ENCODE measurements around the gene CIITA.

DNA sequence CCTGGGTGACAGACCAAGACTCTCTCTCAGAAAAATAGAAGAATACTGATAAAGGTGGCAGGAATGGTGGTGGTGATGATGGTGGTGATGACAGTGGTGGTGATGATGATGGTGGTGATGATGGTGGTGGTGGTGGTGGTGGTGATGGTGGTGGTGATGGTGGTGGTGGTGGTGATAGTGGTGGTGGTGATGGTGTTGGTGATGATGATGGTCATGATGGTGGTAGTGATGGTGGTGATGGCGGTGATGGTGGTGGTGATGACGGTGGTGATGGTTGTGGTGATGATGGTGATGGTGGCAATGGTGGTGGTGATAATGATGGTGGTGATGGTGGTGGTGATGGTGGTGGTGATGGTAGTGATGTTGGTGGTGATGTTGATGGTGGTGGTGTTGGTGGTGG lies 18.0 kb upstream of the CIITA start:
- TF ChIP-seq, protein P1, sequence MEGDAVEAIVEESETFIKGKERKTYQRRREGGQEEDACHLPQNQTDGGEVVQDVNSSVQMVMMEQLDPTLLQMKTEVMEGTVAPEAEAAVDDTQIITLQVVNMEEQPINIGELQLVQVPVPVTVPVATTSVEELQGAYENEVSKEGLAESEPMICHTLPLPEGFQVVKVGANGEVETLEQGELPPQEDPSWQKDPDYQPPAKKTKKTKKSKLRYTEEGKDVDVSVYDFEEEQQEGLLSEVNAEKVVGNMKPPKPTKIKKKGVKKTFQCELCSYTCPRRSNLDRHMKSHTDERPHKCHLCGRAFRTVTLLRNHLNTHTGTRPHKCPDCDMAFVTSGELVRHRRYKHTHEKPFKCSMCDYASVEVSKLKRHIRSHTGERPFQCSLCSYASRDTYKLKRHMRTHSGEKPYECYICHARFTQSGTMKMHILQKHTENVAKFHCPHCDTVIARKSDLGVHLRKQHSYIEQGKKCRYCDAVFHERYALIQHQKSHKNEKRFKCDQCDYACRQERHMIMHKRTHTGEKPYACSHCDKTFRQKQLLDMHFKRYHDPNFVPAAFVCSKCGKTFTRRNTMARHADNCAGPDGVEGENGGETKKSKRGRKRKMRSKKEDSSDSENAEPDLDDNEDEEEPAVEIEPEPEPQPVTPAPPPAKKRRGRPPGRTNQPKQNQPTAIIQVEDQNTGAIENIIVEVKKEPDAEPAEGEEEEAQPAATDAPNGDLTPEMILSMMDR (IDR thresholded peaks at IDR 0.05) = peak in 1 of 3 donors; percentile 84
- no peak for TF ChIP-seq POLR2A (IDR thresholded peaks at IDR 0.05)

Measured in lower leg skin (tissue), 3 donors.